HEK293 (cell line): Measurements from ENCODE around the gene DDC.

Experiments
- CTCF ChIA-PET: fragments of 350-600 bp; formaldehyde crosslinking; extraction: SDS; loops from one replicate; lab custom pipeline; 2021; ENCODE audit warnings: antibody characterized with exemption; lab: Yijun Ruan, JAX
- POLR2A ChIA-PET: fragments of 300-600 bp; formaldehyde crosslinking; extraction: SDS; loops from one replicate; lab custom pipeline; 2020; ENCODE audit warnings: antibody characterized with exemption, inconsistent platforms; lab: Yijun Ruan, JAX
- H3K27ac ChIP-seq: fragments of 200-500 bp; sonication (Bioruptor generic); 2 replicates; pipeline ENCODE4 v1.5.1; 2014; ENCODE audit warnings: low read depth, low read length, control low read depth, inconsistent platforms; ENCODE audit errors: extremely low read depth
- H3K36me3 ChIP-seq, 2 experiments: fragments of 200-500 bp in 1 of 2; sonication (Bioruptor generic) in 1 of 2; 1 replicate in 1 of 2; 2 replicates in 1 of 2; pipeline ENCODE4 v1.5.1; 2014 to 2017; ENCODE audit warnings: inconsistent platforms in 2 of 2, low read length in 2 of 2; ENCODE audit not compliant: control insufficient read depth in 2 of 2, insufficient read depth in 1 of 2
- H3K4me1 ChIP-seq: fragments of 200-500 bp; sonication (Bioruptor generic); 2 replicates; pipeline ENCODE4 v1.5.1; 2014; ENCODE audit warnings: mild to moderate bottlenecking, low read length, inconsistent platforms; ENCODE audit not compliant: control insufficient read depth, insufficient read depth
- H3K4me3 ChIP-seq: 2 replicates; pipeline ENCODE4 v1.5.1; 2011; ENCODE audit warnings: low read depth, mild to moderate bottlenecking, control low read depth, low read length, moderate library complexity
- H3K9me3 ChIP-seq: fragments of 200-500 bp; sonication (Bioruptor generic); 2 replicates; pipeline ENCODE4 v1.5.1; 2014; ENCODE audit warnings: low read depth, low read length, inconsistent platforms; ENCODE audit not compliant: control insufficient read depth, insufficient read depth
- BCL11B ChIP-seq: fragments of 450-650 bp; formaldehyde crosslinking; IDR thresholded peaks from 2 replicates; pipeline ENCODE4 v1.5.1; 2016; ENCODE audit warnings: low read depth, missing biosample characterization, missing genetic modification characterization
- MYNN ChIP-seq: fragments of 450-650 bp; formaldehyde crosslinking; IDR thresholded peaks from 2 replicates; pipeline ENCODE4 v1.5.1; 2016; ENCODE audit warnings: missing biosample characterization, missing genetic modification characterization, borderline replicate concordance
- RBAK ChIP-seq: fragments of 450-650 bp; formaldehyde crosslinking; IDR thresholded peaks from 2 replicates; pipeline ENCODE4 v1.5.1; 2016; ENCODE audit warnings: missing biosample characterization, missing genetic modification characterization
- REPIN1 ChIP-seq: fragments of 450-650 bp; formaldehyde crosslinking; IDR thresholded peaks from 2 replicates; pipeline ENCODE4 v1.5.1; 2017; ENCODE audit warnings: missing biosample characterization, missing genetic modification characterization, low read depth
- SALL2 ChIP-seq: fragments of 450-650 bp; formaldehyde crosslinking; IDR thresholded peaks from 2 replicates; pipeline ENCODE4 v1.5.0; 2017; ENCODE audit warnings: missing biosample characterization, mild to moderate bottlenecking, missing genetic modification characterization, borderline replicate concordance
- ZFHX2 ChIP-seq: fragments of 450-650 bp; formaldehyde crosslinking; conservative IDR thresholded peaks from 2 replicates; pipeline ENCODE4 v1.5.1; 2016; ENCODE audit warnings: missing biosample characterization, missing genetic modification characterization
- ZNF10 ChIP-seq: fragments of 450-650 bp; formaldehyde crosslinking; IDR thresholded peaks from 2 replicates; pipeline ENCODE4 v1.5.1; 2017; ENCODE audit warnings: missing biosample characterization, missing genetic modification characterization
- ZNF239 ChIP-seq: fragments of 450-650 bp; formaldehyde crosslinking; IDR thresholded peaks from 2 replicates; pipeline ENCODE4 v1.5.1; 2016; ENCODE audit warnings: missing biosample characterization, missing genetic modification characterization
- ZNF521 ChIP-seq: fragments of 450-650 bp; formaldehyde crosslinking; IDR thresholded peaks from 2 replicates; pipeline ENCODE4 v1.5.1; 2017; ENCODE audit warnings: missing biosample characterization, mild to moderate bottlenecking, missing genetic modification characterization
- ZNF529 ChIP-seq: fragments of 450-650 bp; formaldehyde crosslinking; IDR thresholded peaks from 2 replicates; pipeline ENCODE4 v1.5.1; 2017; ENCODE audit warnings: missing genetic modification characterization, missing biosample characterization; ENCODE audit not compliant: insufficient replicate concordance
- ZNF558 ChIP-seq: fragments of 450-650 bp; formaldehyde crosslinking; IDR thresholded peaks from 2 replicates; pipeline ENCODE4 v1.5.1; 2016; ENCODE audit warnings: missing biosample characterization, missing genetic modification characterization
- ZNF610 ChIP-seq: fragments of 450-650 bp; formaldehyde crosslinking; IDR thresholded peaks from 2 replicates; pipeline ENCODE4 v1.5.1; 2016; ENCODE audit warnings: missing biosample characterization, missing genetic modification characterization, borderline replicate concordance
- ZNF623 ChIP-seq: fragments of 450-650 bp; formaldehyde crosslinking; IDR thresholded peaks from 2 replicates; pipeline ENCODE4 v1.5.1; 2016; ENCODE audit warnings: missing biosample characterization, missing genetic modification characterization
- ZNF830 ChIP-seq: fragments of 450-650 bp; IDR thresholded peaks from 2 replicates; pipeline ENCODE4 v1.5.0; 2018; ENCODE audit warnings: missing biosample characterization, missing genetic modification characterization, low read depth, mild to moderate bottlenecking, moderate library complexity
- ZNF837 ChIP-seq: fragments of 450-650 bp; formaldehyde crosslinking; IDR thresholded peaks from 2 replicates; pipeline ENCODE4 v1.5.1; 2016; ENCODE audit warnings: missing biosample characterization, missing genetic modification characterization
- TF ChIP-seq, protein P1 (sequence below): fragments of 450-650 bp; formaldehyde crosslinking; IDR thresholded peaks from 2 replicates; pipeline ENCODE4 v1.5.1; 2017; ENCODE audit warnings: missing biosample characterization, mild to moderate bottlenecking, missing genetic modification characterization, moderate library complexity
- TF ChIP-seq, protein P2 (sequence below): fragments of 450-650 bp; formaldehyde crosslinking; IDR thresholded peaks from 2 replicates; pipeline ENCODE4 v1.5.1; 2016; ENCODE audit warnings: missing biosample characterization, missing genetic modification characterization
- TF ChIP-seq, protein P3 (sequence below): fragments of 450-650 bp; formaldehyde crosslinking; IDR thresholded peaks from 2 replicates; pipeline ENCODE4 v1.5.1; 2016; ENCODE audit warnings: missing biosample characterization, missing genetic modification characterization

Gene DDC

DNA sequence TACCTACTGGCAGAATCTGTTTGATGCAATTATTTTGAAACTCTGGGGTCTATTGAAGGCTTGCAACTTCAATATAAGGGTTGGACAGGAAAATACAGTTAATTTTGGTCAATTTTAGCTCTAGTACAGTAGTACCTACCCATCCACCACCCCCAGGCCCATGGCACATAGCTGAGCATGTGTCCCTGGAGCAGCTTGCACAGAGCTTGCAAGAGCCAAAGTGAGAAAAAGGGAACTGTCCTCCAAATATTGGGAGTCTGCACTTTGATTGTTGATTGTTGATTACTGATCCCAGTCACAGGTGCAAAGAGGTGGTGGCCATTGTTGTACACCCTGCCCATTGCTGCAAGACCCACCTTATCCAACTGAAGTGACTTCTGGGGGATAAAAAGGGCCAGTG lies 52.8 kb downstream of the DDC start:
- ChIA-PET CTCF (no interaction called here), POLR2A (no interaction called here)
- no peaks in the 10 kb centered on the region for H3K4me1 ChIP-seq
- no peaks in the 10 kb centered on the region for H3K9me3 ChIP-seq
- no peak overlapping the region for H3K27ac ChIP-seq
- H3K36me3 ChIP-seq, result no peaks in the 10 kb centered on the region
- TF ChIP-seq ZNF239 (tag by site-specific recombination), result no peak
- TF ChIP-seq BCL11B (tag by site-specific recombination), result no peak
- TF ChIP-seq ZNF10 (tag by site-specific recombination), result no peak
- no peak for TF ChIP-seq REPIN1 (tag by site-specific recombination)
- no peak for TF ChIP-seq ZNF558 (tag by site-specific recombination)
- no peak for TF ChIP-seq RBAK
- no peak for TF ChIP-seq MYNN (tag by site-specific recombination)
- no peak overlapping the region for H3K4me3 ChIP-seq

DNA sequence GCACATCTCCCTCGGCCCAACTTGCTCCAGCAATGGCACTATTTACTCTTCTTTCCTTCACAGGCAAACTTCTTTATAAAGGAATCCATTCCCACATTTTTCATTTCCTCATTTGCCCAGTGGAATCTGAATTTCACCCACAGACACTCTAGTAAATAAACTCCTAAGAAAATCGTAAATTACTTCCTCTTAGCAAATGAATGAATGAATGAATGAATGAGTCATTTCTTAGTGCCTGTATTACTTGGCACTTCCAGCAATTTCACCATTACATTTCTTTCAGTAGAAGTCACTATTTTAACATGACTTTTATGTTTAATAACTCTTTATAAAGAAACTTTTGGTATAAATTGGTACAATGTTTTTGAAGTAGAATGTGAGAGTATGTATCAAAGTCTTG lies 55.7 kb downstream of the DDC start:
- H3K4me3 ChIP-seq, result no peak overlapping the region
- ChIA-PET CTCF (interaction anchor here (0.6 kb wide), 1 partner anchor 221 kb away, joined by 3 read pairs; no protein-coding TSS in a partner anchor), POLR2A (no interaction called here)
- H3K9me3 ChIP-seq, result no peaks in the 10 kb centered on the region
- TF ChIP-seq ZNF830 (tag by site-specific recombination), result no peak
- TF ChIP-seq ZNF623 (tag by site-specific recombination), result no peak
- no peak for TF ChIP-seq ZNF529 (tag by site-specific recombination)
- TF ChIP-seq, protein P1, sequence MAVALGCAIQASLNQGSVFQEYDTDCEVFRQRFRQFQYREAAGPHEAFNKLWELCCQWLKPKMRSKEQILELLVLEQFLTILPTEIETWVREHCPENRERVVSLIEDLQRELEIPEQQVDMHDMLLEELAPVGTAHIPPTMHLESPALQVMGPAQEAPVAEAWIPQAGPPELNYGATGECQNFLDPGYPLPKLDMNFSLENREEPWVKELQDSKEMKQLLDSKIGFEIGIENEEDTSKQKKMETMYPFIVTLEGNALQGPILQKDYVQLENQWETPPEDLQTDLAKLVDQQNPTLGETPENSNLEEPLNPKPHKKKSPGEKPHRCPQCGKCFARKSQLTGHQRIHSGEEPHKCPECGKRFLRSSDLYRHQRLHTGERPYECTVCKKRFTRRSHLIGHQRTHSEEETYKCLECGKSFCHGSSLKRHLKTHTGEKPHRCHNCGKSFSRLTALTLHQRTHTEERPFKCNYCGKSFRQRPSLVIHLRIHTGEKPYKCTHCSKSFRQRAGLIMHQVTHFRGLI (tag by site-specific recombination), result no peak
- TF ChIP-seq, protein P2, sequence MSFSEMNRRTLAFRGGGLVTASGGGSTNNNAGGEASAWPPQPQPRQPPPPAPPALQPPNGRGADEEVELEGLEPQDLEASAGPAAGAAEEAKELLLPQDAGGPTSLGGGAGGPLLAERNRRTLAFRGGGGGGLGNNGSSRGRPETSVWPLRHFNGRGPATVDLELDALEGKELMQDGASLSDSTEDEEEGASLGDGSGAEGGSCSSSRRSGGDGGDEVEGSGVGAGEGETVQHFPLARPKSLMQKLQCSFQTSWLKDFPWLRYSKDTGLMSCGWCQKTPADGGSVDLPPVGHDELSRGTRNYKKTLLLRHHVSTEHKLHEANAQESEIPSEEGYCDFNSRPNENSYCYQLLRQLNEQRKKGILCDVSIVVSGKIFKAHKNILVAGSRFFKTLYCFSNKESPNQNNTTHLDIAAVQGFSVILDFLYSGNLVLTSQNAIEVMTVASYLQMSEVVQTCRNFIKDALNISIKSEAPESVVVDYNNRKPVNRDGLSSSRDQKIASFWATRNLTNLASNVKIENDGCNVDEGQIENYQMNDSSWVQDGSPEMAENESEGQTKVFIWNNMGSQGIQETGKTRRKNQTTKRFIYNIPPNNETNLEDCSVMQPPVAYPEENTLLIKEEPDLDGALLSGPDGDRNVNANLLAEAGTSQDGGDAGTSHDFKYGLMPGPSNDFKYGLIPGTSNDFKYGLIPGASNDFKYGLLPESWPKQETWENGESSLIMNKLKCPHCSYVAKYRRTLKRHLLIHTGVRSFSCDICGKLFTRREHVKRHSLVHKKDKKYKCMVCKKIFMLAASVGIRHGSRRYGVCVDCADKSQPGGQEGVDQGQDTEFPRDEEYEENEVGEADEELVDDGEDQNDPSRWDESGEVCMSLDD, result no peak
- TF ChIP-seq SALL2, result no peak
- no peak for TF ChIP-seq ZNF521
- TF ChIP-seq ZFHX2 (tag by site-specific recombination), result no peak
- TF ChIP-seq, protein P3, sequence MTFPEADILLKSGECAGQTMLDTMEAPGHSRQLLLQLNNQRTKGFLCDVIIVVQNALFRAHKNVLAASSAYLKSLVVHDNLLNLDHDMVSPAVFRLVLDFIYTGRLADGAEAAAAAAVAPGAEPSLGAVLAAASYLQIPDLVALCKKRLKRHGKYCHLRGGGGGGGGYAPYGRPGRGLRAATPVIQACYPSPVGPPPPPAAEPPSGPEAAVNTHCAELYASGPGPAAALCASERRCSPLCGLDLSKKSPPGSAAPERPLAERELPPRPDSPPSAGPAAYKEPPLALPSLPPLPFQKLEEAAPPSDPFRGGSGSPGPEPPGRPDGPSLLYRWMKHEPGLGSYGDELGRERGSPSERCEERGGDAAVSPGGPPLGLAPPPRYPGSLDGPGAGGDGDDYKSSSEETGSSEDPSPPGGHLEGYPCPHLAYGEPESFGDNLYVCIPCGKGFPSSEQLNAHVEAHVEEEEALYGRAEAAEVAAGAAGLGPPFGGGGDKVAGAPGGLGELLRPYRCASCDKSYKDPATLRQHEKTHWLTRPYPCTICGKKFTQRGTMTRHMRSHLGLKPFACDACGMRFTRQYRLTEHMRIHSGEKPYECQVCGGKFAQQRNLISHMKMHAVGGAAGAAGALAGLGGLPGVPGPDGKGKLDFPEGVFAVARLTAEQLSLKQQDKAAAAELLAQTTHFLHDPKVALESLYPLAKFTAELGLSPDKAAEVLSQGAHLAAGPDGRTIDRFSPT (tag by site-specific recombination), result no peak
- TF ChIP-seq ZNF837 (tag by site-specific recombination), result no peak
- no peak for TF ChIP-seq ZNF610
- H3K4me1 ChIP-seq, result no peaks in the 10 kb centered on the region
- no peak overlapping the region for H3K27ac ChIP-seq
- no peaks in the 10 kb centered on the region for H3K36me3 ChIP-seq
